ENCODE data around the gene CAMTA1.

GRCh38 chr1:7261490-7261889 is 476.2 kb downstream of the CAMTA1 start:
- TF ChIP-seq EZH2 (IDR thresholded peaks at IDR 0.05; ENCODE audit: borderline replicate concordance, insufficient read depth, low read length, poor library complexity, severe bottlenecking) (no peak), MXI1 (conservative IDR thresholded peaks at IDR 0.05; ENCODE audit: poor library complexity, severe bottlenecking) (no peak), CTCF (IDR thresholded peaks at IDR 0.05; ENCODE audit: poor library complexity, severe bottlenecking) (no peak)

Data from neural cell (in vitro differentiated cells).